Globus pallidus (tissue), 1 donor: ENCODE measurements around the gene S100A3.
"Not testable (repeated sequence)": the region's sequence is repeated elsewhere in the genome, so short reads cannot be mapped to it uniquely, and the experiment has no call there.

Source experiments
- DNase-seq: peaks from one replicate; pipeline ENCODE4 v3.0.0-alpha.2; 2015; ENCODE audit warnings: low spot score

The S100A3 gene

GRCh38 chr1:153569465-153569864 is 20.4 kb upstream of the S100A3 start:
- no peak for DNase-seq

- peak; percentile 80 for DNase-seq
Observed at GRCh38 chr1:153568367-153569099, 19.5 kb upstream of the S100A3 start.

GRCh38 chr1:153567621-153568366 is 18.7 kb upstream of the S100A3 start:
- DNase-seq = no peak

GRCh38 chr1:153566414-153567371 is 17.6 kb upstream of the S100A3 start:
- peak; percentile 42 for DNase-seq

GRCh38 chr1:153565529-153566374 is 16.7 kb upstream of the S100A3 start, which contains the start of gene S100A2:
TSS of gene S100A2 (minus strand) at chr1:153565844. CDS start at chr1:153563877, 1,967 bp downstream.
- DNase-seq = no peak

- DNase-seq = no peak
Observed at GRCh38 chr1:153563991-153564390, 14.9 kb upstream of the S100A3 start.

GRCh38 chr1:153563483-153563901 is 14.4 kb upstream of the S100A3 start:
- DNase-seq = no peak

- not testable (repeated sequence) for DNase-seq
Observed at GRCh38 chr1:153562021-153562420, 13.0 kb upstream of the S100A3 start.

- no peak for DNase-seq
Observed at GRCh38 chr1:153561466-153561985, 12.5 kb upstream of the S100A3 start.

GRCh38 chr1:153560771-153561465 is 11.9 kb upstream of the S100A3 start:
- no peak for DNase-seq

GRCh38 chr1:153560241-153560640 is 11.2 kb upstream of the S100A3 start:
- DNase-seq = no peak

- no peak for DNase-seq
Observed at GRCh38 chr1:153557877-153558276, 8.8 kb upstream of the S100A3 start.

GRCh38 chr1:153556348-153556747 is 7.3 kb upstream of the S100A3 start:
- no peak for DNase-seq

- DNase-seq = no peak
Observed at GRCh38 chr1:153553830-153554541, 4.9 kb upstream of the S100A3 start.

GRCh38 chr1:153553096-153553495 is 4.0 kb upstream of the S100A3 start:
- DNase-seq = no peak

GRCh38 chr1:153552335-153552734 is 3.3 kb upstream of the S100A3 start:
- no peak for DNase-seq

GRCh38 chr1:153550827-153551500 is 1.9 kb upstream of the S100A3 start:
- no peak for DNase-seq

GRCh38 chr1:153550398-153550758 is 1.3 kb upstream of the S100A3 start:
- no peak for DNase-seq

GRCh38 chr1:153549741-153550397 is 811 bp upstream of the S100A3 start:
- DNase-seq = no peak
